ENCODE data around the gene ASB3. TPM values are rescaled to one million over a fixed set of nuclear protein-coding genes. Genes with fewer than 3 reads are reported as not detected.

Gene ASB3
- total and polyA plus RNA-seq, 2 donors (not counting 3 experiments of a cell fraction or from before 2014, with no cell fraction given), result 20.3 to 20.5 TPM

DNA sequence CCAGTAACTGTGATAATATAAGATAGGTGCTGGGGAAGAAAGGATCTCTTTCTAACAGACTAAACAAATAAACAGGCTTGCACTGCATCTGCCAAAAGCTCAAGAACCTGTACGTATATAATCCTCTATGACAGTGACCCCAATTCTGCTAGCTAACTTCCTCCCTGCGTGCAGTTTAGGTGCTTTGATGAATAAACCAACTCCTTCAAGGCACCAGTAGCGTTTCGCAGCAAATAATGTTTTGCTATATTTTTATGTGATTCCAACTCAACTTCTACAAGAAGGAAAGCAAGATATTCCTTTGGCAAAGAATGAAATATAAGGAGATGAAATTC is 154.7 kb downstream of the ASB3 start:
- BruUV-seq (replicated peaks), result no TSS peak
- Histone ChIP-seq H3K9me1 (replicated peaks; ENCODE audit: control insufficient read depth, extremely low read depth, insufficient read depth, low read length) (no peaks in the 10 kb centered on the region), H2AFZ (ENCODE audit: low read depth, low read length) (no peak overlapping the region), H3K27me3 (ENCODE audit: control insufficient read depth in 2 of 2, insufficient read depth in 2 of 2, low read length in 2 of 2) (no peaks in the 10 kb centered on the region), H3K79me2 (ENCODE audit: control insufficient read depth, insufficient read depth, low read length) (no peaks in the 10 kb centered on the region), H3K4me2 (ENCODE audit: insufficient read depth, low read length) (no peak overlapping the region), H3K27ac (ENCODE audit: insufficient read depth, low read depth, low read length) (no peak overlapping the region), H3K9ac (replicated peaks; ENCODE audit: extremely low read depth, insufficient read depth, low read length) (no peak overlapping the region), H3K4me1 (ENCODE audit: control insufficient read depth, extremely low read depth, insufficient read depth, low read length) (no peaks in the 10 kb centered on the region), H3K36me3 (ENCODE audit: control insufficient read depth in 2 of 2, extremely low read depth in 1 of 2, insufficient read depth in 2 of 2, low read length in 2 of 2) (no peaks in the 10 kb centered on the region), H4K20me1 (replicated peaks; ENCODE audit: control insufficient read depth, extremely low read depth, insufficient read depth, low read length) (no peaks in the 10 kb centered on the region), H3K4me3 (replicated peaks in 1 of 3; ENCODE audit: insufficient read depth in 1 of 3, low read depth in 1 of 3, low read length in 3 of 3) (no peak overlapping the region), H3K9me3 (replicated peaks; ENCODE audit: control insufficient read depth, insufficient read depth, low read length) (no peaks in the 10 kb centered on the region)
- CTCF ChIA-PET, result no interaction called here
- FAIRE-seq (no peak), DNase-seq (ENCODE audit: low read depth, low spot score) (no peak)
- intact Hi-C loops (cut with micrococcal nuclease), result no loop called here
- no peak for TF ChIP-seq POLR2AphosphoS5 (IDR thresholded peaks at IDR 0.05; ENCODE audit: insufficient read depth, low read depth, low read length)
- TF ChIP-seq POLR2A (IDR thresholded peaks at IDR 0.05; ENCODE audit: low read depth, low read length), result no peak
- no peak for TF ChIP-seq MAX (IDR thresholded peaks at IDR 0.05; ENCODE audit: insufficient read depth, insufficient read length)
- TF ChIP-seq, protein P1, sequence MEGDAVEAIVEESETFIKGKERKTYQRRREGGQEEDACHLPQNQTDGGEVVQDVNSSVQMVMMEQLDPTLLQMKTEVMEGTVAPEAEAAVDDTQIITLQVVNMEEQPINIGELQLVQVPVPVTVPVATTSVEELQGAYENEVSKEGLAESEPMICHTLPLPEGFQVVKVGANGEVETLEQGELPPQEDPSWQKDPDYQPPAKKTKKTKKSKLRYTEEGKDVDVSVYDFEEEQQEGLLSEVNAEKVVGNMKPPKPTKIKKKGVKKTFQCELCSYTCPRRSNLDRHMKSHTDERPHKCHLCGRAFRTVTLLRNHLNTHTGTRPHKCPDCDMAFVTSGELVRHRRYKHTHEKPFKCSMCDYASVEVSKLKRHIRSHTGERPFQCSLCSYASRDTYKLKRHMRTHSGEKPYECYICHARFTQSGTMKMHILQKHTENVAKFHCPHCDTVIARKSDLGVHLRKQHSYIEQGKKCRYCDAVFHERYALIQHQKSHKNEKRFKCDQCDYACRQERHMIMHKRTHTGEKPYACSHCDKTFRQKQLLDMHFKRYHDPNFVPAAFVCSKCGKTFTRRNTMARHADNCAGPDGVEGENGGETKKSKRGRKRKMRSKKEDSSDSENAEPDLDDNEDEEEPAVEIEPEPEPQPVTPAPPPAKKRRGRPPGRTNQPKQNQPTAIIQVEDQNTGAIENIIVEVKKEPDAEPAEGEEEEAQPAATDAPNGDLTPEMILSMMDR (IDR thresholded peaks at IDR 0.05; ENCODE audit: extremely low read depth in 1 of 2, insufficient read depth in 1 of 2, low read depth in 1 of 2, low read length in 2 of 2), result no peak
- TF ChIP-seq FOS (IDR thresholded peaks at IDR 0.05; ENCODE audit: borderline replicate concordance, insufficient read depth, low read length), result no peak
- TF ChIP-seq MYC (IDR thresholded peaks at IDR 0.05; ENCODE audit: low read depth, low read length), result no peak
- no peak for TF ChIP-seq JUN (IDR thresholded peaks at IDR 0.05; ENCODE audit: borderline replicate concordance, insufficient read depth, insufficient read length, low read depth)
- TF ChIP-seq GATA2 (IDR thresholded peaks at IDR 0.05; ENCODE audit: insufficient read depth, insufficient read length, low read depth, low read length), result no peak
- TF ChIP-seq EZH2 (IDR thresholded peaks at IDR 0.05; ENCODE audit: borderline replicate concordance, low read depth, low read length, severe bottlenecking), result no peak
- dilution Hi-C loops (cut with MboI; ENCODE audit: extremely low pct_ligation_motif_present, low sequenced_read_pairs), result no loop called here
- POLR2A ChIA-PET, result no interaction called here

Data from endothelial cell of umbilical vein (primary cell).